Neural cell (in vitro differentiated cells): ENCODE results near the gene PSMD11. TPM values are rescaled to one million over a fixed set of nuclear protein-coding genes. Genes with fewer than 3 reads are reported as not detected.
A peak's percentile ranks its signal among the peaks of the same experiment; 100 is the strongest.

Experiments
- H2AFZ ChIP-seq: fragments of 200-600, 300-800 bp; sonication (generic), shearing (Covaris generic); 2 replicates; pipeline ENCODE4 v1.6.0; 2014; ENCODE audit warnings: low read depth, mild to moderate bottlenecking, antibody characterized with exemption, low read length, moderate library complexity
- H3F3A ChIP-seq: fragments of 200-600 bp; shearing (Covaris generic); 2 replicates; pipeline ENCODE4 v1.6.1; 2016; ENCODE audit warnings: mild to moderate bottlenecking, moderate library complexity, mixed read lengths, antibody characterized with exemption, low read length; ENCODE audit not compliant: insufficient read depth, poor library complexity, severe bottlenecking
- H3K27ac ChIP-seq: fragments of 200-600, 300-800 bp; sonication (generic), shearing (Covaris generic); 2 replicates; pipeline ENCODE4 v1.5.1; 2014; ENCODE audit warnings: mild to moderate bottlenecking, low read length, moderate library complexity
- H3K27me3 ChIP-seq: fragments of 300-800, 200-600 bp; sonication (generic), shearing (Covaris generic); 2 replicates; pipeline ENCODE4 v1.6.0; 2014; ENCODE audit warnings: mild to moderate bottlenecking, low read depth, low read length, moderate library complexity; ENCODE audit not compliant: insufficient read depth
- H3K36me3 ChIP-seq: fragments of 300-800, 200-600 bp; sonication (generic), shearing (Covaris generic); 2 replicates; pipeline ENCODE4 v1.5.1; 2014; ENCODE audit warnings: mild to moderate bottlenecking, antibody characterized with exemption, low read length, moderate library complexity; ENCODE audit not compliant: insufficient read depth
- H3K4me2 ChIP-seq: fragments of 300-800, 200-600 bp; sonication (generic), shearing (Covaris generic); 2 replicates; pipeline ENCODE4 v1.6.0; 2014; ENCODE audit warnings: mild to moderate bottlenecking, low read length
- H3K4me3 ChIP-seq: fragments of 300-800, 200-600 bp; sonication (generic), shearing (Covaris generic); 2 replicates; pipeline ENCODE4 v1.5.1; 2014; ENCODE audit warnings: mild to moderate bottlenecking, low read length, moderate library complexity
- H3K79me2 ChIP-seq: fragments of 200-600 bp; shearing (Covaris generic); replicated peaks from 2 replicates; pipeline ENCODE4 v1.6.0; 2014; ENCODE audit warnings: mild to moderate bottlenecking, low read length, moderate library complexity; ENCODE audit not compliant: insufficient read depth
- H3K9ac ChIP-seq: fragments of 300-800, 200-600 bp; sonication (generic), shearing (Covaris generic); 2 replicates; pipeline ENCODE4 v1.6.1; 2016; ENCODE audit warnings: mild to moderate bottlenecking, low read length, mixed read lengths
- H3K9me2 ChIP-seq: fragments of 200-600 bp; shearing (Covaris generic); 2 replicates; pipeline ENCODE4 v1.6.1; 2016; ENCODE audit warnings: mild to moderate bottlenecking, low read length, mixed read lengths; ENCODE audit not compliant: insufficient read depth
- H3K9me3 ChIP-seq: fragments of 200-600, 300-800 bp; sonication (generic), shearing (Covaris generic); 2 replicates; pipeline ENCODE4 v1.6.1; 2016; ENCODE audit warnings: mild to moderate bottlenecking, mixed run types, low read length, moderate library complexity, mixed read lengths
- H4K20me1 ChIP-seq: fragments of 200-600 bp; shearing (Covaris generic); 2 replicates; pipeline ENCODE4 v1.6.1; 2016; ENCODE audit warnings: mild to moderate bottlenecking, mixed run types; ENCODE audit not compliant: insufficient read depth
- EP300 ChIP-seq: fragments of 450-650 bp; conservative IDR thresholded peaks from 2 replicates; pipeline ENCODE4 v1.6.1; 2014; ENCODE audit warnings: antibody characterized with exemption, mild to moderate bottlenecking, moderate library complexity; ENCODE audit not compliant: poor library complexity, severe bottlenecking
- EZH2 ChIP-seq: fragments of 200-600, 300-800 bp; shearing (Covaris generic), sonication (generic); IDR thresholded peaks from 2 replicates; pipeline ENCODE4 v1.6.1; 2014; ENCODE audit warnings: antibody characterized with exemption, low read length, borderline replicate concordance, mild to moderate bottlenecking; ENCODE audit not compliant: insufficient read depth, poor library complexity, severe bottlenecking
- MXI1 ChIP-seq: fragments of 450-650 bp; conservative IDR thresholded peaks from 2 replicates; pipeline ENCODE4 v1.6.1; 2014; ENCODE audit warnings: antibody characterized with exemption, mild to moderate bottlenecking; ENCODE audit not compliant: poor library complexity, severe bottlenecking
- POLR2AphosphoS5 ChIP-seq: IDR thresholded peaks from 2 replicates; pipeline ENCODE4 v1.6.1; 2012
- RAD21 ChIP-seq: fragments of 450-650 bp; conservative IDR thresholded peaks from 2 replicates; pipeline ENCODE4 v1.6.1; 2014; ENCODE audit warnings: antibody characterized with exemption, mild to moderate bottlenecking, moderate library complexity
- SMC3 ChIP-seq: fragments of 450-650 bp; conservative IDR thresholded peaks from 2 replicates; pipeline ENCODE4 v1.6.1; 2014; ENCODE audit warnings: antibody characterized with exemption, mild to moderate bottlenecking, moderate library complexity; ENCODE audit not compliant: poor library complexity
- TAF1 ChIP-seq: IDR thresholded peaks from 2 replicates; pipeline ENCODE4 v1.6.1; 2012; ENCODE audit warnings: low read depth
- polyA plus RNA-seq: library from polyadenylated mRNA; depleted of rRNA; stranded (reverse); fragments of >200 nt; gene quantifications from 2 replicates; pipeline ENCODE4 v1.2.3, GENCODE V29; 2014
- TF ChIP-seq, protein P1 (sequence below): fragments of 450-650 bp; IDR thresholded peaks from 2 replicates; pipeline ENCODE4 v1.5.1; 2014; ENCODE audit warnings: antibody characterized with exemption, mild to moderate bottlenecking, moderate library complexity; ENCODE audit not compliant: poor library complexity, severe bottlenecking
- TF ChIP-seq, protein P2 (sequence below): IDR thresholded peaks from 2 replicates; pipeline ENCODE4 v1.6.1; 2012; ENCODE audit warnings: borderline replicate concordance

PSMD11 gene
- polyA plus RNA-seq, 1 donor from 2014 or later = 43.9 TPM

DNA sequence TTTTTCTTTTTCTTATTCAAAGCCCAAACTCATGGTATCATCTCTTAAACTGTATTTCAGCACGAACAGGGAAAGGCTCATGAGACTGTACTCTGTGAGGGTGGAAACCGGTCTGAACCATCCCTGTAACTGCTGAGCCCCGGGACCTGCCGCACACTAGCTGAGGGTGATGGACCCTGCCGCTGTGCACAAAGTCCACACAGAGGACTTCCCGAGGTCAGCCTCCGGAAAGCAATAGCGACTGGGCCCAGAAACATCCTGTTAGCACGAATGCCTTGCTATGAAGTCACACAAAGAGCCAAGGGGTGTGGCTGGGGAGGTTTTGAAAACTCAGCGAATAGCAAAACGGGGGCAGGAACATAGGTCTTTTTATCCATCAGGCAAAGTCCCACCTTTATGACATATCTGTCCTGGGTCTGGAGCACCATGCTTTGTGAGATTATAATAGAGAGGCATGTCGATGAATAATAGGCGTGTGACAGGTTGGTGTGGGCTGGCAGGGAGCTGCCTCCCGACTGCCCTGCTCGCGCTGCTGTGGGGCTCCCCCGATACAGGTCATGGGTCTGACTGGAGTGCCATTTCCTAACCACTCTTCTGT is 75.9 kb downstream of the PSMD11 start:
- peak overlapping the region; percentile 57 for H3K4me3 ChIP-seq
- peak overlapping the region; percentile 98 for H3K9ac ChIP-seq
- peaks cover 6% of the 10 kb centered on the region for H3K79me2 ChIP-seq
- H3K27ac ChIP-seq = peak overlapping the region; percentile 100
- no peaks in the 10 kb centered on the region for H3K9me2 ChIP-seq
- H2AFZ ChIP-seq = peak overlapping the region; percentile 31
- H3K4me2 ChIP-seq = peak overlapping the region; percentile 89
- no peaks in the 10 kb centered on the region for H3K36me3 ChIP-seq
- H3K27me3 ChIP-seq = no peaks in the 10 kb centered on the region
- H4K20me1 ChIP-seq = no peaks in the 10 kb centered on the region
- TF ChIP-seq RAD21 (no peak), TAF1 (peak; percentile 73), EP300 (peak; percentile 42), POLR2AphosphoS5 (peak; percentile 84), SMC3 (peak; percentile 17), MXI1 (no peak), EZH2 (no peak)
- TF ChIP-seq, protein P1, sequence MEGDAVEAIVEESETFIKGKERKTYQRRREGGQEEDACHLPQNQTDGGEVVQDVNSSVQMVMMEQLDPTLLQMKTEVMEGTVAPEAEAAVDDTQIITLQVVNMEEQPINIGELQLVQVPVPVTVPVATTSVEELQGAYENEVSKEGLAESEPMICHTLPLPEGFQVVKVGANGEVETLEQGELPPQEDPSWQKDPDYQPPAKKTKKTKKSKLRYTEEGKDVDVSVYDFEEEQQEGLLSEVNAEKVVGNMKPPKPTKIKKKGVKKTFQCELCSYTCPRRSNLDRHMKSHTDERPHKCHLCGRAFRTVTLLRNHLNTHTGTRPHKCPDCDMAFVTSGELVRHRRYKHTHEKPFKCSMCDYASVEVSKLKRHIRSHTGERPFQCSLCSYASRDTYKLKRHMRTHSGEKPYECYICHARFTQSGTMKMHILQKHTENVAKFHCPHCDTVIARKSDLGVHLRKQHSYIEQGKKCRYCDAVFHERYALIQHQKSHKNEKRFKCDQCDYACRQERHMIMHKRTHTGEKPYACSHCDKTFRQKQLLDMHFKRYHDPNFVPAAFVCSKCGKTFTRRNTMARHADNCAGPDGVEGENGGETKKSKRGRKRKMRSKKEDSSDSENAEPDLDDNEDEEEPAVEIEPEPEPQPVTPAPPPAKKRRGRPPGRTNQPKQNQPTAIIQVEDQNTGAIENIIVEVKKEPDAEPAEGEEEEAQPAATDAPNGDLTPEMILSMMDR = no peak
- TF ChIP-seq, protein P2, sequence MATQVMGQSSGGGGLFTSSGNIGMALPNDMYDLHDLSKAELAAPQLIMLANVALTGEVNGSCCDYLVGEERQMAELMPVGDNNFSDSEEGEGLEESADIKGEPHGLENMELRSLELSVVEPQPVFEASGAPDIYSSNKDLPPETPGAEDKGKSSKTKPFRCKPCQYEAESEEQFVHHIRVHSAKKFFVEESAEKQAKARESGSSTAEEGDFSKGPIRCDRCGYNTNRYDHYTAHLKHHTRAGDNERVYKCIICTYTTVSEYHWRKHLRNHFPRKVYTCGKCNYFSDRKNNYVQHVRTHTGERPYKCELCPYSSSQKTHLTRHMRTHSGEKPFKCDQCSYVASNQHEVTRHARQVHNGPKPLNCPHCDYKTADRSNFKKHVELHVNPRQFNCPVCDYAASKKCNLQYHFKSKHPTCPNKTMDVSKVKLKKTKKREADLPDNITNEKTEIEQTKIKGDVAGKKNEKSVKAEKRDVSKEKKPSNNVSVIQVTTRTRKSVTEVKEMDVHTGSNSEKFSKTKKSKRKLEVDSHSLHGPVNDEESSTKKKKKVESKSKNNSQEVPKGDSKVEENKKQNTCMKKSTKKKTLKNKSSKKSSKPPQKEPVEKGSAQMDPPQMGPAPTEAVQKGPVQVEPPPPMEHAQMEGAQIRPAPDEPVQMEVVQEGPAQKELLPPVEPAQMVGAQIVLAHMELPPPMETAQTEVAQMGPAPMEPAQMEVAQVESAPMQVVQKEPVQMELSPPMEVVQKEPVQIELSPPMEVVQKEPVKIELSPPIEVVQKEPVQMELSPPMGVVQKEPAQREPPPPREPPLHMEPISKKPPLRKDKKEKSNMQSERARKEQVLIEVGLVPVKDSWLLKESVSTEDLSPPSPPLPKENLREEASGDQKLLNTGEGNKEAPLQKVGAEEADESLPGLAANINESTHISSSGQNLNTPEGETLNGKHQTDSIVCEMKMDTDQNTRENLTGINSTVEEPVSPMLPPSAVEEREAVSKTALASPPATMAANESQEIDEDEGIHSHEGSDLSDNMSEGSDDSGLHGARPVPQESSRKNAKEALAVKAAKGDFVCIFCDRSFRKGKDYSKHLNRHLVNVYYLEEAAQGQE = peak; percentile 72
- H3K9me3 ChIP-seq = no peaks in the 10 kb centered on the region
- H3F3A ChIP-seq = peaks cover 8% of the 10 kb centered on the region

DNA sequence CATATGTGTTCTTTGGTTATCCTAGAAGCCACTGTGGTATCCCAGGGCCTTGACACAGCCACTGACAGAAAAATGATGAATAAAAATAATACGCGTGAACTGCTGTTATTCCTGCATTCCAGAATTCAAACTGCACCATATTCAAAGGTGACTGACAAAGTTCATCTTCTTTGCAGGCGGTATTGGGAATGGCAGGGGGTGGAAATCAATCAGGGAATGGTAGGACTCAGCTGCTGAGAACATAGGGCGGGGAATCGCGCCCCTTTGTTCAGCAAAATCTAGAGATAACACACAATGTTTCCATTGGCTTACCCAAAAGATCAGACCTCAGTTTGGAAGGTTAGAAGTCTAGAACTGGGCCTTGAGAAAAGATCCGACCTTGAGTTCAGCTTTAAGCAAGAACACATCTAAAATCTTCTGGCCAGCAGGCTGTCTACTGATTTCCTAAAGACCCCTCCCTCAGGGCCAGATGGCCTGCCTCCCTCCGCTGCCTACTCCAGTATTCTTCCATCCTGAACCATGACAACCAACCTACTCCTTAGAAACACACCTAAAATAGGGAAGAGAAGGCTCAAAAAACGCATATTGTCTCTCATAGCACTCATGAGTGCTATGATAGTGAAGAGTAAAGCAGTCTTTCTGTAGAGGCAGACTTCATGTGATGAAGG is 76.6 kb downstream of the PSMD11 start:
- Histone ChIP-seq H3F3A (peaks cover 8% of the 10 kb centered on the region), H3K9me2 (no peaks in the 10 kb centered on the region), H2AFZ (no peak overlapping the region), H3K9me3 (no peaks in the 10 kb centered on the region), H4K20me1 (no peaks in the 10 kb centered on the region), H3K27me3 (no peaks in the 10 kb centered on the region), H3K79me2 (peaks cover 6% of the 10 kb centered on the region), H3K4me3 (peak overlapping the region; percentile 57), H3K4me2 (no peak overlapping the region), H3K36me3 (no peaks in the 10 kb centered on the region), H3K9ac (peak overlapping the region; percentile 98), H3K27ac (peak overlapping the region; percentile 100)
- TF ChIP-seq EZH2 (no peak), EP300 (no peak), TAF1 (no peak), POLR2AphosphoS5 (no peak), MXI1 (no peak), RAD21 (no peak), SMC3 (no peak)
- TF ChIP-seq, protein P2 = no peak
- TF ChIP-seq, protein P1 = no peak
